GM12878 (cell line): ENCODE results near the gene RAB23.

Experiments used
- BHLHE40 ChIP-seq, 2 experiments: fragments of 450-650 bp in 1 of 2; IDR thresholded peaks; 2 replicates each; pipeline ENCODE4 v1.6.1; 2011 to 2017; ENCODE audit warnings: low read depth in 2 of 2, borderline replicate concordance in 1 of 2, improper control_type of control experiment in 1 of 2, low read length in 1 of 2, mild to moderate bottlenecking in 1 of 2
- CTCF ChIP-seq, 3 experiments: IDR thresholded peaks in 2 of 3; conservative IDR thresholded peaks in 1 of 3; 2 replicates each; pipeline ENCODE4 v1.5.1; 2011; ENCODE audit warnings: low read depth in 3 of 3, low read length in 3 of 3, mild to moderate bottlenecking in 3 of 3, control low read depth in 2 of 3, moderate library complexity in 2 of 3, inconsistent platforms in 1 of 3, mixed read lengths in 1 of 3; ENCODE audit not compliant: control insufficient read depth in 2 of 3, insufficient read depth in 1 of 3; ENCODE audit errors: extremely low read depth in 1 of 3
- EZH2 ChIP-seq: IDR thresholded peaks from 2 replicates; pipeline ENCODE4 v1.6.1; 2012; ENCODE audit warnings: low read depth, mild to moderate bottlenecking, control low read depth, inconsistent platforms, low read length, borderline replicate concordance; ENCODE audit not compliant: control insufficient read depth
- FOS ChIP-seq: IDR thresholded peaks from 3 replicates; pipeline ENCODE4 v1.6.1; 2011; ENCODE audit warnings: borderline replicate concordance; ENCODE audit not compliant: insufficient read length; ENCODE audit errors: extremely low read depth
- GABPA ChIP-seq: IDR thresholded peaks from 2 replicates; pipeline ENCODE4 v1.6.1; 2014; ENCODE audit warnings: antibody characterized with exemption, low read depth, mild to moderate bottlenecking, inconsistent platforms
- HDAC6 ChIP-seq: fragments of 200-600 bp; sonication (generic); IDR thresholded peaks from one replicate; pipeline ENCODE4 v1.8.0; 2017; ENCODE audit warnings: antibody characterized with exemption; ENCODE audit not compliant: unreplicated experiment
- NR2F1 ChIP-seq: fragments of 450-650 bp; conservative IDR thresholded peaks from 2 replicates; pipeline ENCODE4 v1.6.1; 2017; ENCODE audit warnings: mild to moderate bottlenecking
- POLR2A ChIP-seq: IDR thresholded peaks from 2 replicates; pipeline ENCODE4 v1.6.1; 2011; ENCODE audit warnings: low read depth, mild to moderate bottlenecking, low read length
- POLR2AphosphoS5 ChIP-seq: IDR thresholded peaks from 2 replicates; pipeline ENCODE4 v1.6.1; 2011; ENCODE audit warnings: mild to moderate bottlenecking, low read length, inconsistent platforms
- SP1 ChIP-seq: IDR thresholded peaks from one replicate; pipeline ENCODE4 v1.6.1; 2011; ENCODE audit warnings: low read depth, low read length
- TAF1 ChIP-seq: IDR thresholded peaks from 2 replicates; pipeline ENCODE4 v1.6.1; 2011; ENCODE audit warnings: mild to moderate bottlenecking, low read depth, low read length, borderline replicate concordance

GRCh38 chr6:57198926-57199636, 23.0 kb downstream of the RAB23 start:
- no peak for TF ChIP-seq POLR2AphosphoS5
- no peak for TF ChIP-seq CTCF (IDR thresholded peaks at IDR 0.05 in 2 of 3, conservative IDR thresholded peaks at IDR 0.05 in 1 of 3; ENCODE audit: control insufficient read depth in 2 of 3, extremely low read depth in 1 of 3, insufficient read depth in 1 of 3, low read depth in 3 of 3, low read length in 3 of 3)
- TF ChIP-seq GABPA = no peak
- TF ChIP-seq SP1 = no peak
- TF ChIP-seq FOS = no peak
- TF ChIP-seq HDAC6 = no peak
- TF ChIP-seq TAF1 = no peak
- no peak for TF ChIP-seq POLR2A
- no peak for TF ChIP-seq BHLHE40 (IDR thresholded peaks at IDR 0.05; ENCODE audit: borderline replicate concordance in 1 of 2, low read depth in 2 of 2, low read length in 1 of 2)
- no peak for TF ChIP-seq EZH2
- no peak for TF ChIP-seq NR2F1
